H1 (cell line): ENCODE measurements around the gene RTF1.

ENCODE experiments used
- BCL11A ChIP-seq, 2 experiments: IDR thresholded peaks; one replicate each; pipeline ENCODE4 v1.6.1; 2011; ENCODE audit warnings: low read depth in 2 of 2, low read length in 2 of 2, mild to moderate bottlenecking in 2 of 2
- CEBPB ChIP-seq: IDR thresholded peaks from 2 replicates; pipeline ENCODE4 v1.6.1; 2012; ENCODE audit warnings: low read depth, low read length
- EP300 ChIP-seq, 2 experiments: IDR thresholded peaks; 1 replicate in 1 of 2; 2 replicates in 1 of 2; pipeline ENCODE4 v1.6.1; 2011 to 2012; ENCODE audit warnings: low read depth in 2 of 2, low read length in 2 of 2, mild to moderate bottlenecking in 2 of 2, borderline replicate concordance in 1 of 2, inconsistent platforms in 1 of 2, moderate library complexity in 1 of 2
- GABPA ChIP-seq: IDR thresholded peaks from 2 replicates; pipeline ENCODE4 v1.6.1; 2011; ENCODE audit warnings: mild to moderate bottlenecking, low read length, moderate library complexity, borderline replicate concordance; ENCODE audit not compliant: insufficient read depth
- MAX ChIP-seq: IDR thresholded peaks from 2 replicates; pipeline ENCODE4 v1.6.1; 2012; ENCODE audit warnings: inconsistent platforms
- POLR2AphosphoS5 ChIP-seq: IDR thresholded peaks from 2 replicates; pipeline ENCODE4 v1.6.1; 2011; ENCODE audit warnings: low read depth, low read length
- TAF1 ChIP-seq: IDR thresholded peaks from 2 replicates; pipeline ENCODE4 v1.6.1; 2011; ENCODE audit warnings: mild to moderate bottlenecking, low read depth, low read length
- TBP ChIP-seq: IDR thresholded peaks from 2 replicates; pipeline ENCODE4 v1.6.1; 2011; ENCODE audit warnings: low read depth, low read length, improper control_type of control experiment
- TEAD4 ChIP-seq: IDR thresholded peaks from 2 replicates; pipeline ENCODE4 v1.6.1; 2012; ENCODE audit warnings: low read depth, low read length, inconsistent platforms, mixed read lengths
- TF ChIP-seq, protein P1 (sequence below), 3 experiments: IDR thresholded peaks; 1 replicate in 2 of 3; 2 replicates in 1 of 3; pipeline versions ENCODE4 v1.5.1 to v1.6.1; 2011; ENCODE audit warnings: low read length in 3 of 3, mild to moderate bottlenecking in 3 of 3, inconsistent platforms in 2 of 3, low read depth in 1 of 3, moderate library complexity in 1 of 3; ENCODE audit not compliant: insufficient read depth in 1 of 3; ENCODE audit errors: control extremely low read depth in 1 of 3

DNA sequence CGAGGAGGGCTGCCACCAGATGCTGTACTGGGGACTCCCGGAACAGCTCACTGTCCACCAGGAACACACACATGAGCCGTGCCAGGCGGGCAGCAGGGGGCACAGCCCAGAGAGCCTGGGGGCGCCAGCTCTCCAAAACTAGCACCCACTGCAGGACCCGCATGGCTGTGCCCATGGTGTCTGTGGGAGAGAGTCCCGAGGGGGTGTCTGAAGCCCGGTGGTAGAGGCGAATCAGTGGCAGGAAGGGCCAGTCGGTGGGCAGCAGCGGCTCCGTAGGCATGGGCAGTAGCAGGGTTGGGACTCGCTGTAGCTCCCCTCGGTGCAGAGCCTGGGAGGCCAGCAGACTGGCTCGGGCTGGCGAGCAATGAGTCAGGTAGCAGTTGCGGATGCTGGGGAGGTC is 103.7 kb downstream of the RTF1 start:
- TF ChIP-seq GABPA = no peak
- TF ChIP-seq, protein P1, sequence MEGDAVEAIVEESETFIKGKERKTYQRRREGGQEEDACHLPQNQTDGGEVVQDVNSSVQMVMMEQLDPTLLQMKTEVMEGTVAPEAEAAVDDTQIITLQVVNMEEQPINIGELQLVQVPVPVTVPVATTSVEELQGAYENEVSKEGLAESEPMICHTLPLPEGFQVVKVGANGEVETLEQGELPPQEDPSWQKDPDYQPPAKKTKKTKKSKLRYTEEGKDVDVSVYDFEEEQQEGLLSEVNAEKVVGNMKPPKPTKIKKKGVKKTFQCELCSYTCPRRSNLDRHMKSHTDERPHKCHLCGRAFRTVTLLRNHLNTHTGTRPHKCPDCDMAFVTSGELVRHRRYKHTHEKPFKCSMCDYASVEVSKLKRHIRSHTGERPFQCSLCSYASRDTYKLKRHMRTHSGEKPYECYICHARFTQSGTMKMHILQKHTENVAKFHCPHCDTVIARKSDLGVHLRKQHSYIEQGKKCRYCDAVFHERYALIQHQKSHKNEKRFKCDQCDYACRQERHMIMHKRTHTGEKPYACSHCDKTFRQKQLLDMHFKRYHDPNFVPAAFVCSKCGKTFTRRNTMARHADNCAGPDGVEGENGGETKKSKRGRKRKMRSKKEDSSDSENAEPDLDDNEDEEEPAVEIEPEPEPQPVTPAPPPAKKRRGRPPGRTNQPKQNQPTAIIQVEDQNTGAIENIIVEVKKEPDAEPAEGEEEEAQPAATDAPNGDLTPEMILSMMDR (IDR thresholded peaks at IDR 0.05; ENCODE audit: control extremely low read depth in 1 of 3, insufficient read depth in 1 of 3, low read depth in 1 of 3, low read length in 3 of 3) = no peak
- no peak for TF ChIP-seq POLR2AphosphoS5
- no peak for TF ChIP-seq EP300 (IDR thresholded peaks at IDR 0.05; ENCODE audit: borderline replicate concordance in 1 of 2, low read depth in 2 of 2, low read length in 2 of 2)
- no peak for TF ChIP-seq TBP
- TF ChIP-seq CEBPB = no peak
- TF ChIP-seq TEAD4 = no peak
- no peak for TF ChIP-seq BCL11A (IDR thresholded peaks at IDR 0.05; ENCODE audit: low read depth in 2 of 2, low read length in 2 of 2)
- TF ChIP-seq TAF1 = no peak
- no peak for TF ChIP-seq MAX
